Measurements from ENCODE around the gene RNASEH1.
"Not testable (repeated sequence)": the region's sequence is repeated elsewhere in the genome, so short reads cannot be mapped to it uniquely, and the experiment has no call there.

RNASEH1 gene

GRCh38 chr2:3518496-3519254 lies 39.5 kb downstream of the RNASEH1 start:
- peak; percentile 99 for DNase-seq

- DNase-seq: no peak
Measured at GRCh38 chr2:3517948-3518495, 40.1 kb downstream of the RNASEH1 start.

GRCh38 chr2:3516831-3517230 lies 41.3 kb downstream of the RNASEH1 start:
- no peak for DNase-seq

GRCh38 chr2:3515438-3515837 lies 42.7 kb downstream of the RNASEH1 start:
- DNase-seq: not testable (repeated sequence)

GRCh38 chr2:3513026-3513810 lies 44.9 kb downstream of the RNASEH1 start:
- DNase-seq: no peak

- DNase-seq: no peak
Measured at GRCh38 chr2:3512086-3512485, 46.0 kb downstream of the RNASEH1 start.

- no peak for DNase-seq
Measured at GRCh38 chr2:3505771-3506170, 52.4 kb downstream of the RNASEH1 start.

GRCh38 chr2:3504741-3505140 lies 53.4 kb downstream of the RNASEH1 start:
- no peak for DNase-seq

- no peak for DNase-seq
Measured at GRCh38 chr2:3503483-3503882, 54.6 kb downstream of the RNASEH1 start.

- no peak for DNase-seq
Measured at GRCh38 chr2:3503046-3503445, 55.1 kb downstream of the RNASEH1 start.

- DNase-seq: no peak
Measured at GRCh38 chr2:3500326-3500899, 57.7 kb downstream of the RNASEH1 start.

- DNase-seq: no peak
Measured at GRCh38 chr2:3498783-3499394, 59.2 kb downstream of the RNASEH1 start.

- not testable (repeated sequence) for DNase-seq
Measured at GRCh38 chr2:3496708-3497080, 61.4 kb downstream of the RNASEH1 start.

Measured in activated CD4-positive, alpha-beta T cell treated with anti-CD3 and anti-CD28 coated beads, Interleukin-2, Interleukin-6, amounts not matched to agents 100 ng/mL and 50 ng/mL, durations not matched to agents 16 hours and 8 hours (primary cell).